Measurements from ENCODE around the gene HRAS. TPM values are rescaled to one million over a fixed set of nuclear protein-coding genes. Genes with fewer than 3 reads are reported as not detected.

HRAS gene
- total and polyA plus RNA-seq, 2 of the 13 experiments (the other 11 are each of a cell fraction or from before 2014, with no cell fraction given) = 32.9 to 50.0 TPM

- TF ChIP-seq PRDM15 (CRISPR knock-in tag; IDR thresholded peaks at IDR 0.05) (no peak), ETV5 (CRISPR knock-in tag; IDR thresholded peaks at IDR 0.05; ENCODE audit: borderline replicate concordance) (peak; percentile 14; the same call in 1 of the 2 replicates), ELK4 (CRISPR knock-in tag; IDR thresholded peaks at IDR 0.05; ENCODE audit: borderline replicate concordance) (no peak), TFDP2 (CRISPR knock-in tag; IDR thresholded peaks at IDR 0.05) (peak; percentile 24; the same call in 1 of the 2 replicates), ZNF232 (CRISPR knock-in tag; IDR thresholded peaks at IDR 0.05; ENCODE audit: borderline replicate concordance) (peak; percentile 66; the same call in 1 of the 2 replicates), NFYC (CRISPR knock-in tag; IDR thresholded peaks at IDR 0.05) (0 out of 2 replicates have a peak, but pooled peaks have one; percentile 21), BCL3 (CRISPR knock-in tag; IDR thresholded peaks at IDR 0.05) (no peak), ZBTB40 (IDR thresholded peaks at IDR 0.05) (no peak), ZBTB40 (CRISPR knock-in tag; IDR thresholded peaks at IDR 0.05) (peak; percentile 42; the same call in 1 of the 2 replicates)
Measured at GRCh38 chr11:569158-569885, 33.9 kb upstream of the HRAS start (continued).
